Uterus (tissue), 4 donors: ENCODE results near the gene ACTRT2. TPM values are rescaled to one million over a fixed set of nuclear protein-coding genes. Genes with fewer than 3 reads are reported as not detected.

Experiments used
- DNase-seq, 2 donors: peaks; one replicate each; pipeline ENCODE4 v3.0.0-alpha.2; 2019 to 2020
- H3K27ac ChIP-seq, 2 donors: fragments of 200-600 bp; sonication (generic); 1 replicate in 1 of 2; 2 replicates in 1 of 2; pipeline ENCODE4 v1.5.1; 2016 to 2018
- H3K27me3 ChIP-seq, 2 donors: fragments of 200-600 bp; sonication (generic); one replicate each; pipeline ENCODE4 v1.5.1; 2018 to 2019; ENCODE audit warnings: control low read depth in 1 of 2
- H3K36me3 ChIP-seq, 2 donors: fragments of 200-600 bp; sonication (generic); one replicate each; pipeline ENCODE4 v1.5.1; 2019; ENCODE audit warnings: control low read depth in 1 of 2
- H3K4me1 ChIP-seq, 2 donors: fragments of 200-600 bp; sonication (generic); one replicate each; pipeline ENCODE4 v1.5.1; 2018 to 2019; ENCODE audit warnings: control low read depth in 1 of 2
- H3K4me3 ChIP-seq, 2 donors: fragments of 200-600 bp; sonication (generic); 1 replicate in 1 of 2; 2 replicates in 1 of 2; pipeline ENCODE4 v1.5.1; 2018 to 2019; ENCODE audit warnings: mild to moderate bottlenecking in 1 of 2
- H3K9me3 ChIP-seq, 2 donors: fragments of 200-600 bp; sonication (generic); one replicate each; pipeline ENCODE4 v1.5.1; 2019; ENCODE audit warnings: control low read depth in 1 of 2
- POLR2A ChIP-seq, 2 donors: fragments of 450-650 bp; IDR thresholded peaks; one replicate each; pipeline ENCODE4 v1.6.1; 2016; ENCODE audit warnings: antibody characterized with exemption in 2 of 2, mild to moderate bottlenecking in 1 of 2, moderate library complexity in 1 of 2
- intact Hi-C: fragments of 100-400 bp; cut with DNase I; formaldehyde crosslinking; loops from one replicate; pipeline ENCODE4 v1.15.1; 2023; ENCODE audit warnings: low total_unique reads
- total RNA-seq, 4 donors: library from RNA; depleted of rRNA in 3 of 4; stranded (reverse); fragments of >200 nt in 3 of 4; gene quantifications; one replicate each; pipeline versions ENCODE4 v1.1.0 to v1.2.4, GENCODE V29; 2014 to 2023
- TF ChIP-seq, protein P1 (sequence below), 4 experiments: fragments of 200-600 bp in 2 of 4; fragments of 450-650 bp in 2 of 4; sonication (generic) in 2 of 4; IDR thresholded peaks; one replicate each; pipeline ENCODE4 v1.5.1; 2016 to 2019; ENCODE audit warnings: antibody characterized with exemption in 4 of 4, mild to moderate bottlenecking in 2 of 4, moderate library complexity in 1 of 4
- donor health status: DM: yes; HTN: yes; CAD: no.

ACTRT2 gene
- total RNA-seq: not detected

DNA sequence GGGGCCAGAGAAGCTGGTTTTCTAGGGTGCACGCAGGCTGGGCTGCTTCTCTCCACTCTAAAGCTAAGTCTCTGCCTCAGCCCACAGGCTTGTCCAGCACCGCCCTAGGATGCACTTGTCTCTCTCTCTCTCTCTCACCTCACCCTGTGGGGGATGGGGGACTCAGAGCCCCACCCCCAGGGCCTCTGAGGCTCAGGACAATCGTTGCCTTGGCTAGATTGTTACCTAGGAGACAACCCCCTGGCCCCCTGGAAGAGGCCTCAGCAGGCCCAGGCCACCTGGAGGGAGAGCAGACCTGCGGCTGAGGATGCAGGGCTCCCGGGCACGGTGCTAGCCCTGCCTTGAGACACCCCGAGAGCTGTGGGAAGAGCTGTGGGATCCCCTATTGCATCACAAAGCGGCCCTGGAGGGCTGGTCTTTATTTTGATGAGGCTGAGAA lies at the start of gene ACTRT2:
TSS of gene ACTRT2 (plus strand) at position 235 of the 439 bp plus-strand sequence. CDS start 220 bp downstream, outside the sequence.
- no peaks in the 10 kb centered on the region for H3K27me3 ChIP-seq
- intact Hi-C loops: no loop called here
- TF ChIP-seq, protein P1, sequence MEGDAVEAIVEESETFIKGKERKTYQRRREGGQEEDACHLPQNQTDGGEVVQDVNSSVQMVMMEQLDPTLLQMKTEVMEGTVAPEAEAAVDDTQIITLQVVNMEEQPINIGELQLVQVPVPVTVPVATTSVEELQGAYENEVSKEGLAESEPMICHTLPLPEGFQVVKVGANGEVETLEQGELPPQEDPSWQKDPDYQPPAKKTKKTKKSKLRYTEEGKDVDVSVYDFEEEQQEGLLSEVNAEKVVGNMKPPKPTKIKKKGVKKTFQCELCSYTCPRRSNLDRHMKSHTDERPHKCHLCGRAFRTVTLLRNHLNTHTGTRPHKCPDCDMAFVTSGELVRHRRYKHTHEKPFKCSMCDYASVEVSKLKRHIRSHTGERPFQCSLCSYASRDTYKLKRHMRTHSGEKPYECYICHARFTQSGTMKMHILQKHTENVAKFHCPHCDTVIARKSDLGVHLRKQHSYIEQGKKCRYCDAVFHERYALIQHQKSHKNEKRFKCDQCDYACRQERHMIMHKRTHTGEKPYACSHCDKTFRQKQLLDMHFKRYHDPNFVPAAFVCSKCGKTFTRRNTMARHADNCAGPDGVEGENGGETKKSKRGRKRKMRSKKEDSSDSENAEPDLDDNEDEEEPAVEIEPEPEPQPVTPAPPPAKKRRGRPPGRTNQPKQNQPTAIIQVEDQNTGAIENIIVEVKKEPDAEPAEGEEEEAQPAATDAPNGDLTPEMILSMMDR (IDR thresholded peaks at IDR 0.05): no peak
- TF ChIP-seq POLR2A (IDR thresholded peaks at IDR 0.05): no peak
- DNase-seq: no peak
- no peak within 1 kb of the TSS for H3K4me3 ChIP-seq
- no peak within 1 kb of the TSS for H3K27ac ChIP-seq
- H3K36me3 ChIP-seq: no peaks in the 10 kb centered on the region
- no peaks in the 10 kb centered on the region for H3K9me3 ChIP-seq
- no peaks in the 10 kb centered on the region for H3K4me1 ChIP-seq

DNA sequence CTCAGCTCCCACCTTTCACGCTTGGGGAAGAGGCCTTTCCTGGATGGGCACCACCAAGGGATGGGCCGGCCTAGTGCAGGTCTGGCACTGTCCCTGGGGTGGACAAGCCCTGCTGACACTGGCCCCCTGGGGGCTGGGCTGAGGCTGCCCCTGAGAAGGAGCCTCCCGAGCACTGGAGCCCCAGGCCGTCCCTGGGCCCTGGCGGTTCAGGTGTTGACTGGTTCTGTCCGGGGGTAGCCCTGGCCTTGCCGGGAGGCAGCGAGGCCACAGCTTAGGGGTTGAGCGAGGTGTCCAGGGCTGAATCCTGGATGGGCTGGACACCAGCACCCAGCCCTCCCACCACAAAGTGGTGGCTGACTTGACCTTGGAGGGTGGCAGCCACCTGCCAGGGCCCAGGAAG lies 49.7 kb upstream of the ACTRT2 start:
- TF ChIP-seq POLR2A (IDR thresholded peaks at IDR 0.05): no peak
- TF ChIP-seq, protein P1 (IDR thresholded peaks at IDR 0.05): no peak
- Histone ChIP-seq H3K27ac (no peak overlapping the region), H3K4me1 (no peaks in the 10 kb centered on the region), H3K9me3 (no peaks in the 10 kb centered on the region), H3K4me3 (no peak overlapping the region), H3K36me3 (no peaks in the 10 kb centered on the region), H3K27me3 (no peaks in the 10 kb centered on the region)
- DNase-seq: no peak
- intact Hi-C loops: no loop called here

DNA sequence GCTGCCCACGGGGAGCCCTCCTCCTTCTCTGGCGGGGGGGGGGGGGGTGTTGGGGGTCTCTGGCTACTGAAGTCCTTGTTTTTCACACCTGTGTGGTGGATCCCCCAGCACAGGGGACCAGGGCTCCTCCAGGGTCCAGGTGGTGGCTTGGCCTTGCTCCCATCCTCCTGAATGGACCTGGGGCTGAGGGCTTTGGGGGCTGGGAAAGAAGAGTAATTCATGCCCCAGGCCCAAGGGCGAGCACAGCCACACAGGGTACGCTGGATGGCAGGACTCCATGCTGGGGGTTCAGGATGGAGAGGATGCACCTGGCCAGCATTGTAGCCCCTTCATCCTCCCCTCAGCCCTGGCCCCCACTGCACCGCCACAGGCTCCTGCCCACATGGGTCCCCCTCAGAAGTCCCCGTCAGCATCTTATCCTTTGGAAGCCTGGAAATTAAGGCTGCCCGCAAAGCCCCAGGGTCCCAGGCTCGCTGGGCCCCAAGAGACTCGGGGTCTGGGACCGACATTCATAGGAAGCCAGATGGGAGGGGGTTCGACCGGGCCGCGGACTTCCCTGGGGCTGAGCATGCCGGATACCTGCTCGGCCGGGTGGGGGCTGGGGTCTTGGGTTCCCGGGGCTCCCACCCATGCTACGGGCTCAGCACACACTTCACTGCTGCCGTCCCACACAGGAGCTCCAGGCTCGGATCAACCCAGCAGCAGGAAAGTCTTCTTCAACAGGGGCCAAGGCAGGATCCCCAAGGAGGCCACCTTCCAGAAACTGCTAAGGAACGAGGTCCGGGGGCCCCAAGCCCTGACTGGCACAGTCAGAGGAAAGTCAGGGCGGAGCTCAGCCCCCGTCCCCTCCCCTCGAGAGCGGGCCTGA lies 49.0 kb upstream of the ACTRT2 start:
- no peaks in the 10 kb centered on the region for H3K27me3 ChIP-seq
- H3K27ac ChIP-seq: no peak overlapping the region
- H3K9me3 ChIP-seq: no peaks in the 10 kb centered on the region
- no peaks in the 10 kb centered on the region for H3K36me3 ChIP-seq
- no peak for DNase-seq
- intact Hi-C loops: no loop called here
- no peak overlapping the region for H3K4me3 ChIP-seq
- TF ChIP-seq, protein P1 (IDR thresholded peaks at IDR 0.05): no peak
- no peak for TF ChIP-seq POLR2A (IDR thresholded peaks at IDR 0.05)
- no peaks in the 10 kb centered on the region for H3K4me1 ChIP-seq

DNA sequence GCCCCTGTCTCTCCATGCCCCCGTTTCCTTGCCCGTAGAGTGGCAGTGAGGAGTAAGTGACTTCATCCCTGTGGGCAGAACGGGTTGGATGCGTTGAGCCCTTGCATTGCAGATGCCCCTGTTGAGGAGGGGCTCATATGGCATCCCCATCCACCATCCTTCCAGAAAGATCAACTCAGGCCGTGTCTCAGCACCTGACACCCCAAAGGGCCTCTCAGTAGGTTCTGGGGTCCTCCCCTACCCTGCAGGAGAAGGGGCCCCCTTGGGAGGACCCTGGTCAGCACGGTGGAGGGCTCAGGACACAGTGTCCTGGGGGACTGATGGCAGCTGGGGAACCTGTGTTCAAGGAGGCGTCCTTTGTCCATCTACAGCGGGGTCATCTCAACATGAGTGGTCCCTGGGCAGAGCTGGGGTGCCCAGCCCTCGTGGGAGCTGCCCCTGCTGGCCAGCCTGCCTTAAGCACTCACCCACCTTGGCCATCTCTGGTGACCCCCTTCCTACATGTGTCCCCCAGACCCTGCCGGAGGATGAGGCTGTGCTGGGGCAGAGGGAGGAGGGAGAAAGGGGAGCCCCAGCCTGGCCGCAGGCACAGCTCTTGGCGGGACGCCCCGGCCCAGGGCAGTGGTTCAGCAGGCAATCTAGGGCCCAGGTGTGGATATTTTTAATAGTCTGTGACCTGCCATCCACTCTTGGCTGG lies 48.2 kb upstream of the ACTRT2 start:
- H3K4me1 ChIP-seq: no peaks in the 10 kb centered on the region
- H3K27me3 ChIP-seq: no peaks in the 10 kb centered on the region
- intact Hi-C loops: no loop called here
- H3K4me3 ChIP-seq: no peak overlapping the region
- no peak overlapping the region for H3K27ac ChIP-seq
- no peaks in the 10 kb centered on the region for H3K36me3 ChIP-seq
- no peak for DNase-seq
- no peaks in the 10 kb centered on the region for H3K9me3 ChIP-seq
- TF ChIP-seq, protein P1 (IDR thresholded peaks at IDR 0.05): no peak
- no peak for TF ChIP-seq POLR2A (IDR thresholded peaks at IDR 0.05)
